Smooth muscle cell (in vitro differentiated cells): ENCODE results near the gene PEPD. TPM values are rescaled to one million over a fixed set of nuclear protein-coding genes. Genes with fewer than 3 reads are reported as not detected.

Experiments used
- DNase-seq: peaks from one replicate; lab custom pipeline; 2025; ENCODE audit not compliant: unreplicated experiment; lab: John Stamatoyannopoulos, UW
- H2AFZ ChIP-seq: fragments of 200-600 bp; sonication (generic); 2 replicates; pipeline ENCODE4 v1.6.0; 2016; ENCODE audit warnings: antibody characterized with exemption, low read depth, mild to moderate bottlenecking
- H3F3A ChIP-seq: fragments of 200-600 bp; sonication (generic); 2 replicates; pipeline ENCODE4 v1.6.0; 2017; ENCODE audit warnings: antibody characterized with exemption, low read depth
- H3K27ac ChIP-seq: fragments of 200-600 bp; sonication (generic); 2 replicates; pipeline ENCODE4 v1.5.1; 2016; ENCODE audit warnings: low read depth, mild to moderate bottlenecking
- H3K27me3 ChIP-seq: fragments of 200-600 bp; sonication (generic); 2 replicates; pipeline ENCODE4 v1.6.1; 2016; ENCODE audit warnings: low read depth, mild to moderate bottlenecking
- H3K36me3 ChIP-seq: fragments of 200-600 bp; sonication (generic); 2 replicates; pipeline ENCODE4 v1.5.1; 2016; ENCODE audit warnings: low read depth
- H3K4me1 ChIP-seq: fragments of 200-600 bp; sonication (generic); 2 replicates; pipeline ENCODE4 v1.5.1; 2016; ENCODE audit warnings: low read depth
- H3K4me2 ChIP-seq: fragments of 200-600 bp; sonication (generic); 2 replicates; pipeline ENCODE4 v1.6.0; 2016; ENCODE audit warnings: mild to moderate bottlenecking
- H3K4me3 ChIP-seq: fragments of 200-600 bp; sonication (generic); 2 replicates; pipeline ENCODE4 v1.5.1; 2016; ENCODE audit warnings: mild to moderate bottlenecking
- H3K79me2 ChIP-seq: fragments of 200-600 bp; sonication (generic); 2 replicates; pipeline ENCODE4 v1.6.0; 2016; ENCODE audit warnings: low read depth, mild to moderate bottlenecking
- H3K9ac ChIP-seq: fragments of 200-600 bp; sonication (generic); 2 replicates; pipeline ENCODE4 v1.6.0; 2016; ENCODE audit warnings: low read depth
- H3K9me3 ChIP-seq: fragments of 200-600 bp; sonication (generic); replicated peaks from 2 replicates; pipeline ENCODE4 v1.5.1; 2016; ENCODE audit warnings: low read depth
- H4K20me1 ChIP-seq: fragments of 200-600 bp; sonication (generic); 2 replicates; pipeline ENCODE4 v1.6.0; 2016; ENCODE audit warnings: low read depth
- WGBS: methylation state at CpG from one replicate; pipeline ENCODE4 v1.1.7; 2016; ENCODE audit warnings: low lambda C conversion rate; 5-methylcytosine and 5-hydroxymethylcytosine counted together
- polyA plus RNA-seq: library from polyadenylated mRNA; unstranded; fragments of >200 nt; fragmentation: Nextera tagmentation; extraction: Ambion mirVana; gene quantifications from 2 replicates; pipeline ENCODE4 v1.2.1, GENCODE V29; 2016
- total RNA-seq: library from RNA; depleted of rRNA; stranded (reverse); fragments of >200 nt; gene quantifications from 2 replicates; pipeline ENCODE4 v1.2.3, GENCODE V29; 2014
- TF ChIP-seq, protein P1 (sequence below): fragments of 200-600 bp; sonication (generic); IDR thresholded peaks from 2 replicates; pipeline ENCODE4 v1.5.1; 2017; ENCODE audit warnings: borderline replicate concordance, mild to moderate bottlenecking, antibody characterized with exemption; ENCODE audit not compliant: insufficient read depth, poor library complexity, severe bottlenecking

Gene PEPD
- total and polyA plus RNA-seq, 2 experiments from 2014 or later: 57.2 to 70.4 TPM

DNA sequence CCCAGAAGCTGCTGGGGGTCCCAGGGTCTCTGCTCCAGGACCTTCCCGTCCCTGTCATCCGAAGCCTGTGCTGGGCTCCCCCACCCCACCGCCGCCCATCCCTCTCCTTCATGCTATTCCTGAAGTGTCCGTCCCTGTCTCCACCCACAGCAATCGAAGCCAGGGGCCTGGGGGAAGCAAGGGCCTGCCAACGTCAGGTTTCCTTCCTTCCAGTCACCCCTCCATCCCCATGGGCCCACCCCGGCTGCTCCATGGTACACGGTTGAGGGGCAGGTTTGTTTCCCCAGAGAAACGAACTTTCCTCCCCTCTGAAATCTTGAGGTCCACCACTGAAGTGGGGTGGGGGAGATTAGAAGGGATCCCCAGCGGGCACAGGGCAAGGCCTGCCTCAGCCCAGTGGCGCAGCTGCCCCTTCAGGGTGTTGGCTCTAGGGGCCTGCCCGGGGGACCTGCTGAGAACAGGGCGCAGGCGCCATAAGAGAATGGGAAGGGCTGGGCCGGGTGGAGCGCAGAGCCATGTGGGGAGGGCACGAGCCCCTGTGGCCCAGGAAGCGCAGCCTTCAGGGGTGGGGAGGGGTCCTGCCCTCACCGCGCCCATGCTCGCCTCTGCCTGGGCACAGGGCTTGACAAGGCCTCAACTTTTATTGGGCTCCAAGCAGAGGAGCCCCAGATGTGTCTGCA lies 132.0 kb downstream of the PEPD start:
- DNase-seq: no peak
- Histone ChIP-seq H3K79me2 (peaks cover 23% of the 10 kb centered on the region), H4K20me1 (peaks cover 99% of the 10 kb centered on the region), H3K9me3 (no peaks in the 10 kb centered on the region), H3K27ac (no peak overlapping the region), H3K4me1 (no peaks in the 10 kb centered on the region), H2AFZ (no peak overlapping the region), H3K27me3 (no peaks in the 10 kb centered on the region), H3F3A (no peaks in the 10 kb centered on the region), H3K4me2 (no peak overlapping the region), H3K9ac (no peak overlapping the region), H3K4me3 (no peak overlapping the region), H3K36me3 (no peaks in the 10 kb centered on the region)
- TF ChIP-seq, protein P1, sequence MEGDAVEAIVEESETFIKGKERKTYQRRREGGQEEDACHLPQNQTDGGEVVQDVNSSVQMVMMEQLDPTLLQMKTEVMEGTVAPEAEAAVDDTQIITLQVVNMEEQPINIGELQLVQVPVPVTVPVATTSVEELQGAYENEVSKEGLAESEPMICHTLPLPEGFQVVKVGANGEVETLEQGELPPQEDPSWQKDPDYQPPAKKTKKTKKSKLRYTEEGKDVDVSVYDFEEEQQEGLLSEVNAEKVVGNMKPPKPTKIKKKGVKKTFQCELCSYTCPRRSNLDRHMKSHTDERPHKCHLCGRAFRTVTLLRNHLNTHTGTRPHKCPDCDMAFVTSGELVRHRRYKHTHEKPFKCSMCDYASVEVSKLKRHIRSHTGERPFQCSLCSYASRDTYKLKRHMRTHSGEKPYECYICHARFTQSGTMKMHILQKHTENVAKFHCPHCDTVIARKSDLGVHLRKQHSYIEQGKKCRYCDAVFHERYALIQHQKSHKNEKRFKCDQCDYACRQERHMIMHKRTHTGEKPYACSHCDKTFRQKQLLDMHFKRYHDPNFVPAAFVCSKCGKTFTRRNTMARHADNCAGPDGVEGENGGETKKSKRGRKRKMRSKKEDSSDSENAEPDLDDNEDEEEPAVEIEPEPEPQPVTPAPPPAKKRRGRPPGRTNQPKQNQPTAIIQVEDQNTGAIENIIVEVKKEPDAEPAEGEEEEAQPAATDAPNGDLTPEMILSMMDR: no peak
- WGBS: 92% methylated on average over 22 of the region's 22 CpGs

DNA sequence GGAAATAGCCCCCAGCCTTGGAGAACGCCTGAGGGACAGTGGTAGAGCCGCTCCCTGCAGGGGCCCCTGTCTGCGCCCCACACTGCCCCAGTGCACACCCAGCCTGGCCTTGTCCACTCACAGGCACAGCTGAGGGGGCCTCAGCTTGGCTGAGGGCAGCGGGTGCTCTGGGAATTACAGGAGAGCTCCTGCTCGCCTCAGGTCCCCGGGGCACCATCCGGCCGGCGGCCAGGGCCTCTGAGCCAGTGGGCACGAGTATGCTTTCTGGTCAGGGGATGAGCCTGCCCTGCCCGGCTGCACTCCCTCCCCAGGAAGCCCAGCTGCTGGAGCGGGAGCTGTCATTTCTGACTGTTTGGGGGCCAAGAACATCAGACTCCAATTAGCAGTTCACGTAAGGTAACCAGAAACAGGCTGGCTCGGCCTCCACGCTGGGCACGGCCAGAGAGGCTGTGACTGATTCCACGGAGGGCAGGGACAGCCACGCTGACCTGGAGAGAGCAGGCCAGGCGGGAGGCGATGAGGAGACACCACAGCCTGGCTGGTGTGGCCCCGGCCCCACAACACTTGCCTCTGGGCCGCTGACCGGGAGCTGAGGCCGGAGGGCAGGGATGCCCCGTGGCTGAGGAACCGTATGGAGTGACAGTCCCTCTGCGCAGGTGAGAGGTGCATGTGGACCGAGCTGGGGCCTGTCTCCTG lies 132.7 kb downstream of the PEPD start:
- no peak overlapping the region for H3K9ac ChIP-seq
- H3K4me3 ChIP-seq: no peak overlapping the region

DNA sequence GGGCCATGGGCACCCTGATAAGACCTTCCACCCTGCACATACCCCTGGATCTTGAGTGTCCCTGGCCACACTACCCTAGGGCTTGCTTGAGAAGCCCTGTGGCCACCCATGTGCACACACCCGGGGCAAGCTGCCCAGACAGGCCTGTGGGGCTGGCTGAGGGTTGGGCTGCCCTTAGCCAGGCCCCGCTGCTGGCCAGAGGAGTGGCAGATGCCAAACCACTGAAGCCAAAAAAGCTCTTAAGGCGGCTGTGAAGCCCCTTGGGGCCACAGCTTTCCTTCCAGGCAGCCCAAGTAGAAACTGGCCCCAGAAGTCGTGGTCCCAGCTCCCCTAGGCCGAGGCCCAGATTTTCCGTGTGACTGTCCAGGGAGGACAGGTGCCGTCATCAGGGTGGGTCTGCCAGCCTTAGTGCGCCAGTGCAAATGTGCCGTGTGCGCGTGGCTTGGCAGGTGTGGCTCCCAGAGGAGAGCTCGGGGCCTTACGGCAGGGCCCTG lies 133.3 kb downstream of the PEPD start:
- Histone ChIP-seq H3F3A (no peaks in the 10 kb centered on the region), H2AFZ (no peak overlapping the region), H3K27ac (no peak overlapping the region), H3K4me3 (no peak overlapping the region), H3K9me3 (no peaks in the 10 kb centered on the region), H3K79me2 (peaks cover 36% of the 10 kb centered on the region), H3K4me2 (no peak overlapping the region), H3K9ac (no peak overlapping the region), H3K27me3 (no peaks in the 10 kb centered on the region), H4K20me1 (peaks cover 100% of the 10 kb centered on the region), H3K4me1 (no peaks in the 10 kb centered on the region), H3K36me3 (no peaks in the 10 kb centered on the region)
- no peak for DNase-seq
- 96% methylated on average over 13 of the region's 13 CpGs for WGBS
- TF ChIP-seq, protein P1: no peak

More for the DNA sequence above, 132.7 kb downstream of the PEPD start:
- Histone ChIP-seq H3F3A (no peaks in the 10 kb centered on the region), H3K9me3 (no peaks in the 10 kb centered on the region), H3K4me1 (no peaks in the 10 kb centered on the region), H2AFZ (no peak overlapping the region), H3K79me2 (peaks cover 30% of the 10 kb centered on the region), H3K27ac (no peak overlapping the region), H3K36me3 (no peaks in the 10 kb centered on the region), H3K27me3 (no peaks in the 10 kb centered on the region), H3K4me2 (no peak overlapping the region), H4K20me1 (peaks cover 100% of the 10 kb centered on the region)
- TF ChIP-seq, protein P1: no peak
- DNase-seq: no peak
- 97% methylated on average over 28 of the region's 28 CpGs for WGBS
